ENCODE data around the gene NUDT8. TPM values are rescaled to one million over a fixed set of nuclear protein-coding genes. Genes with fewer than 3 reads are reported as not detected.
"Not testable (repeated sequence)": the region's sequence is repeated elsewhere in the genome, so short reads cannot be mapped to it uniquely, and the experiment has no call there.

NUDT8 gene
- total RNA-seq, 6 experiments from 2014 or later, result 12.7 to 31.4 (median 18.3) TPM

GRCh38 chr11:67619683-67620618 lies 9.8 kb downstream of the NUDT8 start:
- H3K27ac ChIP-seq; H3K36me3 ChIP-seq; H3K9me3 ChIP-seq; H3K4me3 ChIP-seq; H3K27me3 ChIP-seq; ATAC-seq; H3K4me1 ChIP-seq; DNase-seq; intact Hi-C loops (cut with DNase I): not testable (repeated sequence)
- WGBS (ENCODE audit: insufficient coverage, low coverage, low lambda C conversion rate, missing lambda C conversion rate), result 94% methylated on average over 13 of the region's 33 CpGs

GRCh38 chr11:67618901-67619659 lies 10.7 kb downstream of the NUDT8 start:
- H3K9me3 ChIP-seq; ATAC-seq; H3K27me3 ChIP-seq; intact Hi-C loops (cut with DNase I); H3K36me3 ChIP-seq; H3K4me3 ChIP-seq; H3K27ac ChIP-seq; H3K4me1 ChIP-seq; DNase-seq: not testable (repeated sequence)
- WGBS (ENCODE audit: insufficient coverage, low coverage, low lambda C conversion rate, missing lambda C conversion rate), result 80% methylated on average over 3 of the region's 40 CpGs

GRCh38 chr11:67617243-67617953 lies 12.3 kb downstream of the NUDT8 start:
- no peak for ATAC-seq
- TF ChIP-seq CTCF (IDR thresholded peaks at IDR 0.05), result no peak
- no peak for TF ChIP-seq POLR2A (IDR thresholded peaks at IDR 0.05)
- Histone ChIP-seq H3K4me1 (peaks cover 0 to 7% (median 0%) of the 10 kb centered on the region in 4 donors), H3K4me3 (no peak overlapping the region), H3K9me3 (no peaks in the 10 kb centered on the region), H3K27me3 (no peaks in the 10 kb centered on the region), H3K27ac (no peak overlapping the region), H3K36me3 (peaks cover 0 to 1% (median 0%) of the 10 kb centered on the region in 4 donors)
- intact Hi-C loops (cut with DNase I), result no loop called here
- no peak for DNase-seq
- 82% methylated on average over 6 of the region's 7 CpGs for WGBS (ENCODE audit: insufficient coverage, low coverage, low lambda C conversion rate, missing lambda C conversion rate)

- 50% methylated on average over 8 of the region's 11 CpGs for WGBS (ENCODE audit: insufficient coverage, low coverage, low lambda C conversion rate, missing lambda C conversion rate)
These were observed 13.1 kb downstream of the NUDT8 start for GRCh38 chr11:67616431-67617242.

More at GRCh38 chr11:67616431-67617242, 13.1 kb downstream of the NUDT8 start:
- intact Hi-C loops (cut with DNase I), result no loop called here
- TF ChIP-seq POLR2A (IDR thresholded peaks at IDR 0.05) (no peak), CTCF (IDR thresholded peaks at IDR 0.05) (no peak)
- H3K27ac ChIP-seq, result no peak overlapping the region
- H3K4me3 ChIP-seq, result no peak overlapping the region
- peaks cover 0 to 8% (median 2%) of the 10 kb centered on the region in 4 donors for H3K36me3 ChIP-seq
- H3K4me1 ChIP-seq, result peaks cover 0 to 7% (median 0%) of the 10 kb centered on the region in 4 donors
- no peaks in the 10 kb centered on the region for H3K9me3 ChIP-seq
- peak in 1 of 4 donors; percentile 29 for ATAC-seq
- no peaks in the 10 kb centered on the region for H3K27me3 ChIP-seq
- DNase-seq, result peak in 1 of 3 donors; percentile 55
